ENCODE measurements around the gene COG6.

- TF ChIP-seq, protein P1, sequence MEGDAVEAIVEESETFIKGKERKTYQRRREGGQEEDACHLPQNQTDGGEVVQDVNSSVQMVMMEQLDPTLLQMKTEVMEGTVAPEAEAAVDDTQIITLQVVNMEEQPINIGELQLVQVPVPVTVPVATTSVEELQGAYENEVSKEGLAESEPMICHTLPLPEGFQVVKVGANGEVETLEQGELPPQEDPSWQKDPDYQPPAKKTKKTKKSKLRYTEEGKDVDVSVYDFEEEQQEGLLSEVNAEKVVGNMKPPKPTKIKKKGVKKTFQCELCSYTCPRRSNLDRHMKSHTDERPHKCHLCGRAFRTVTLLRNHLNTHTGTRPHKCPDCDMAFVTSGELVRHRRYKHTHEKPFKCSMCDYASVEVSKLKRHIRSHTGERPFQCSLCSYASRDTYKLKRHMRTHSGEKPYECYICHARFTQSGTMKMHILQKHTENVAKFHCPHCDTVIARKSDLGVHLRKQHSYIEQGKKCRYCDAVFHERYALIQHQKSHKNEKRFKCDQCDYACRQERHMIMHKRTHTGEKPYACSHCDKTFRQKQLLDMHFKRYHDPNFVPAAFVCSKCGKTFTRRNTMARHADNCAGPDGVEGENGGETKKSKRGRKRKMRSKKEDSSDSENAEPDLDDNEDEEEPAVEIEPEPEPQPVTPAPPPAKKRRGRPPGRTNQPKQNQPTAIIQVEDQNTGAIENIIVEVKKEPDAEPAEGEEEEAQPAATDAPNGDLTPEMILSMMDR (IDR thresholded peaks at IDR 0.05) = no peak
- TF ChIP-seq POLR2A (IDR thresholded peaks at IDR 0.05) = no peak
Observed at GRCh38 chr13:39655041-39655568, 357 bp upstream of the COG6 start.
